Kidney glomerular epithelial cell (primary cell): ENCODE measurements around the gene F7.

Experiments
- DNase-seq: peaks from one replicate; lab custom pipeline; 2025; lab: John Stamatoyannopoulos, UW

F7 gene

GRCh38 chr13:113138792-113139551, 33.4 kb downstream of the F7 start:
- no peak for DNase-seq

- DNase-seq = no peak
Measured at GRCh38 chr13:113139577-113139976, 34.0 kb downstream of the F7 start.

DNA sequence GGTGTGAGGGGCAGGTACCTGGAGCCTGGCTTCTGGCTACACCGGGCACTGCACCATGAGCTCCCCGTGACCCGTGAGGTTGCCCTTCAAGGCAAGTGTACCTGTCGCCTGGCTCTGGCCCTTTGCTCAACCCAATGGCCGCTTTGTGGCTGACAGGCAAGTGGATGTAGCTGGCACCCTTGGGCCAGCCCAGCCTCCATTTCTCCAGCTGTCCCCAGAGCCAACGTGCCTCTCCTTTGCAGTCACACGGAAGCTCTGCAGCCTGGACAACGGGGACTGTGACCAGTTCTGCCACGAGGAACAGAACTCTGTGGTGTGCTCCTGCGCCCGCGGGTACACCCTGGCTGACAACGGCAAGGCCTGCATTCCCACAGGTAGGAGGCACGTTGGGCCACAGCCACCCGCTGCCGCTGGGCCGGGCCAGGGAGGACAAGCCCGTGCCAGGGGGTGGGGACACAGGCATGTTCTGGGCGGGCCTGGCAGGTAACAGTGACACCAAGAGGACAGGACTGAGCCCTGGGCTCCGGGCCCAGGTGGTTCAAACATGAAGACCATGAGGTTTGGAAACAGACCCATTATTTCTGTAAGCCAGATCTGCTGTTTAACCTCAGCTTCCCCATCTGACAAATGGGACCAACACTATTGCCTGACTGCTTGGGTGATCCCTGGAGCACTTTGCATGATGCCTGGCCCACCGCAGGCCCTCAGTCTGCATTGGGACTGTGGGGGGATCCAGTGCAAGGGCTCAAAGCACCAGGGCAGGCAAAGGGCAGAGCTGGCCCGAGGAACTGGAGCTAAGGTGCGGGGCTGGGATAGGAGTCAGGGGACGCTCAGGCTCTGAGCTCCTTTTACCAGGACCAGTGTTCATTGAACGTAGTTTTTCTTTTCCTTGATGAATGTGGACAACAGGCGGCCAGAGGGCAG, 35.3 kb downstream of the F7 start:
- DNase-seq = no peak

DNA sequence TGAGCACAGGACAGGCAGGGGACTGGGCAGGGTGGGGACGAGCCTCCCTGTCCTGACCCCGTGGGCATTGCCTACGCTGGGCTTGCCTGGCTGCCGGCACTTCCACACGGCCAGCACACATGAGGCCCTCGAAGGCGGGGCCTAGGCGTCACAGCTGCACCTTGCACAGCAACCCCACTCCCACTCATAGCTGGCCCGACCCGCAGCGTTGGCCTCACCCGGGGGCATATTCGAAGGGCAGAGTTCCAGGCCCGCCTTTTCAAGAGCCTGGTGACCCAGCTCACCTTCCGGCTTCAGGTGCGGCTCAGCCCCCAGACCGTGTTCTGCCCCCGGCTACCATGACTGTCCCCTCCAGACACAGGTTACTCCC, 36.0 kb downstream of the F7 start:
- no peak for DNase-seq

GRCh38 chr13:113142876-113143275, 37.3 kb downstream of the F7 start:
- no peak for DNase-seq

DNA sequence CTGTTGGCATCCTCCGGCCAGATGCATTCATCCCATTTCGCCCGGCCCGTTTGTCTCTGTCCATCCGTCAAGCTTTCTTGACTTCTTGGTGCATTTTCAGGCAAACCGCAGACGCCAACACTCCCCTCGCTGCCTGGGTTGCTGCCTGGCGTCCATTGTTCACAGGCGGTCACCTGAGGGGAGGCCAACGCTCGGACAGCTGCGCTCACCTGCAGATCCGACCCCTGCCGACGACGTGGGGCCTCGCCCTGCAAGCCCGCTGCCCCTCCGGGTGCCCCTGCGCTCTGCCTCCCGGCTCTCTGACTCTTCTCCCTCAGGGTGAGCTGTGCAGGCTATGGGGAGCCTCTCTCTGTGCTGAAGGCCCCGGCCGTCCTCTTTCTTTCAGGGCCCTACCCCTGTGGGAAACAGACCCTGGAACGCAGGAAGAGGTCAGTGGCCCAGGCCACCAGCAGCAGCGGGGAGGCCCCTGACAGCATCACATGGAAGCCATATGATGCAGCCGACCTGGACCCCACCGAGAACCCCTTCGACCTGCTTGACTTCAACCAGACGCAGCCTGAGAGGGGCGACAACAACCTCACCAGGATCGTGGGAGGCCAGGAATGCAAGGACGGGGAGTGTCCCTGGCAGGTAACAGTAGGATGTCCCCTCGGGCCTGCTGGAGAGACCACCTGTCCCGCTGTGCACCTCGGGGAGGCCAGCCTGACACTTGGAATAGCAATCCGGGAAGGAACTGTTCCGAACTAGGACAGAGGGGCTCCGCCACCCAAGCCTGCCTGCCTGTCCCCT, 38.1 kb downstream of the F7 start:
- DNase-seq = no peak

DNA sequence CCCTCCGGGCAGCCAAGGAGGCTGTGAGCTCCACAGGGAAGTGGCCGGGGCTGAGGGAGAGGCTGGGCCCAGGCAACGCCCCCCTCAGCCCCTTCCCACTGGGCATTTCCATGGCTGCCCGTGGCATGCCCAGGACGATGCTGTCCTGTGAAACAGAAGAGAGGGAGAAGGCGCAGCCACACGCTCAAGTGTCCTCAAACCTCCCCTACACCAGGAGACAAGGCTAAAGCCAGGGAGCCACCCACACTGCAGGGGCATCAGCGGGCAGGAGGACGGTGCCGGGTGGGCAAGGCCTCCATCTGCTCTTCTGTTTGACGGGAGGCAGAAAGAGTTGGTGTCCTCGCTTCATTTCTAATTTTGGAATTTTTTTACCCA, 38.7 kb downstream of the F7 start:
- DNase-seq = no peak

DNA sequence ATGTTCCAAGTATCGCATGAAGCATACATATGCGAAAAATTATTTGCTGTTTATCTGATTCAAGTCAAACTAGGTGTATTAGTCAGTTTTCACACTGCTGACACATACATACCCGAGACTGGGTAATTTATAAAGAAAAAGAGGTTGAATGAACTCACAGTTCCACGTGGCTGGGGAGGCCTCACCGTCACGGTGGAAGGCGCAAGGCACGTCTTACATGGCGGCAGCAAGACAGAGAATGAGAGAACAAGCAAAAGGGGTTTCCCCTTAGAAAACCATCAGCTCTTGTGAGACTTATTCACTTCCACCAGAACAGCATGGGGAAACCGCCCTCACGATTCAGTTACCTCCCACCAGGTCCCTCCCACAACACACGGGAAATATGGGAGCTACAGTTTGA, 39.9 kb downstream of the F7 start:
- no peak for DNase-seq

GRCh38 chr13:113145911-113146598, 40.5 kb downstream of the F7 start:
- no peak for DNase-seq

GRCh38 chr13:113146750-113147149, 41.2 kb downstream of the F7 start:
- no peak for DNase-seq

- DNase-seq = no peak
Measured at GRCh38 chr13:113147206-113147605, 41.6 kb downstream of the F7 start.

DNA sequence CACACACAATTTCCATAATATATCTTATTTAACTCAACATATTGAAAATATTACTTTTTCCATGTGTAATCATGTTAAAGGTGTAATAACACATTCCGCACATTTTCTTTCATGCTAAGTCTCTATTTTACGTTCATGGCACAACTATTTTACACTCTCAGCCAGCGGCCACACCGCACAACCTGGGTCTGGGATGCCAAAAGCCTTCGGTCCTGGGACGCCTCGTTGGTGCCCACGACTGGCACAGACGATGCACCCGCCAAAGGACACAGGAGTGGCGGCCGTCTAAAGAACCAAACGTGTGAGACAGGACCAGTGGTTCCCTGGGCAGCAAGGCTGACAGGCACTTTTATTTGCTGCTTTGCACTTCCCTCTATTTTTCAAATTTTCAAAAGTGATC, 42.8 kb downstream of the F7 start:
- no peak for DNase-seq

DNA sequence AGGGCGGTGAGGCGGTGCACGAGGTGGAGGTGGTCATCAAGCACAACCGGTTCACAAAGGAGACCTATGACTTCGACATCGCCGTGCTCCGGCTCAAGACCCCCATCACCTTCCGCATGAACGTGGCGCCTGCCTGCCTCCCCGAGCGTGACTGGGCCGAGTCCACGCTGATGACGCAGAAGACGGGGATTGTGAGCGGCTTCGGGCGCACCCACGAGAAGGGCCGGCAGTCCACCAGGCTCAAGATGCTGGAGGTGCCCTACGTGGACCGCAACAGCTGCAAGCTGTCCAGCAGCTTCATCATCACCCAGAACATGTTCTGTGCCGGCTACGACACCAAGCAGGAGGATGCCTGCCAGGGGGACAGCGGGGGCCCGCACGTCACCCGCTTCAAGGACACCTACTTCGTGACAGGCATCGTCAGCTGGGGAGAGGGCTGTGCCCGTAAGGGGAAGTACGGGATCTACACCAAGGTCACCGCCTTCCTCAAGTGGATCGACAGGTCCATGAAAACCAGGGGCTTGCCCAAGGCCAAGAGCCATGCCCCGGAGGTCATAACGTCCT, 43.4 kb downstream of the F7 start:
- no peak for DNase-seq

GRCh38 chr13:113149711-113150549, 44.3 kb downstream of the F7 start:
- no peak for DNase-seq

DNA sequence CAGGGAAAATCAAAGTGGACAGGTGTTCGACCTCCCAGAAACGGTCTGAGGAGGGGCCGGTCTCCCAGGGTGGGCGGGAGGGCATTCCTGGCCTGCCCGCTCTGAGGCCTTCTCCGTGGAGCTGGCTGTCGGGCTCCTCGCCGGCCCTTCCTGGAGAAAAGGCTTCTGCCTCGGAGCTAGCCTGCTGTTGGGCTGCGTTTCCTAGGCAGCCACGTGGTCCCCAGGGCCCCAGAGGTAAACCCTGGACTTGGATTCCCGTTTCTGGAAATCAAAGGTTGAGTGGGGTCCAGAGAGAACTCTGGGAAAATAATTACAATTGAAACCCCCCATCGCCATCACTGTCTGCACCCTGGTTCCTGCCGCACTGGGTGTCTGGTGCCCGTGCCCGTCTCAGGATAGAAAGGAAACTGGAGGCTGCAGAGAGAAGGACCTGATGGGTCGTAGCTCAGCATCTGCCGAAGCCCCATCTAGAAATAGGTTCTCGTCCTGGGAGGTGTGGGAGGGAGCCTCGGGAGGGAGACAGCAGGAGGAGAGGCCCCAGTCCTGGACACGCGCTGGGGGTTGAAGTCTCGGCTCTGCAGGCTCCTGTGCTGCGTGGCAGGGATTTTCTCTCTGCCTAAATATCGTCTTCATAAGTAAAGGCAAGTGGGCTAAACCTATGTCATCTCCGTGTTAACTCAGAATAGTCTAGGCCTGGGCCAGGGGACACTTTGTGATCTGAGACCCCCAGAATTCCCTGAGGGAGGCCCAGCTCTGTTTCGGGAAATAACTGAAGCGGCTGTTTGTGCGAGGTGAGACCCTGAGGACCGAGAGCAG, 45.2 kb downstream of the F7 start:
- no peak for DNase-seq

- no peak for DNase-seq
Measured at GRCh38 chr13:113151745-113152690, 46.4 kb downstream of the F7 start.

DNA sequence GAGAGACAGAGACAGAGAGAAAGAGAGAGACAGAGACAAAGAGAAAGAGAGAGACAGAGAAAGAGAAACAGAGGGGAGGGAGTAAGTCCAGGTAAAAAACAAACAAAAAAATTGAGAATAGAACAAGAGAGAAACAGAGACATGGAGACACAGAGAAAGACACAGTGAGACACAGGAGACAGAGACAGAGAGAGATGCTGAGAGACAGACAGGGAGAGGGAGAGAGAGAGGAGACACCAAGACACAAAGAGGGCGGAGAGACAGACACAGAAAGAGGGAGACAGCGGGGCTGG, 47.0 kb downstream of the F7 start:
- no peak for DNase-seq

DNA sequence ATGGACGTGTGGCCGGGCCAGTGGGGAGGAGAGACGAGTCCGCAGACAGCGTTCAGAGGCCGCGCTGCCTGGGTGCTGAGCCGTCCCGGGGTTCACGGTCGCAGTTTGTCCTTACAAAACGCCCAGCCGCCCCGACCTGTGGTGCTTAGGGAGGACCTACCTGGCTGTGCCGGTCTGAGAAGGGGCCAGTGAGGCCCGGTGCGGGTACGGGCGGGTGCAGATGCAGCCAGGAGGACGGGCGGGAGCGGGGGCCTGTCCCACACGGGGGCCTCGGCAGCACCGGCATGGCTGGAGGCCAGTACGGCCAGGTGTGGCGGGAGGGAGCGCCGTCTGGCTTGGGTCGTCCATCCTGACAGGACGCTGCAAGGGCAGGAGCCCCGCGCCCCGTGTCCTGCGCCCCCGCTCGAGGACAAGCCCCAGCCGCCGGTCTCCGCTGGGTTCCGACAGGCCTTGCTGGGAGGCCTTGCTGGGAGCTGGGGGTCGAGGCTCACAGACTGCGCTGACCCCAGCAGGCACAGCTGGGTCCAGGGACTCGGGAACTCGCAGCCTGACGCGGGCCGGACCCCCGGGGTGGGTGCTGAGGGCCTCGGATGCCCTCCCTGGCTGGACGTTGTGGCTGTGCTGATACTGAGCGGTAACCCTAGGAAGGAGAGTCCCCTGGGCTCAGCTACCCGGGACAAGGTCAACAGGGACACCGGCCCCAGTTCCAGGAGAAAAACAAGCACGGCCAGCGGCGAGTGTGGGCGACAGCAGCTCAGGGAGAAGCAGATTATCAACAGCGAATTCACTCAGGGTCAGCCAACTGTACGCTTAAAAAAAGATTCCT, 47.6 kb downstream of the F7 start:
- DNase-seq = no peak
